Upper lobe of left lung (tissue), 6 donors: ENCODE results near the gene LIN7B. TPM values are rescaled to one million over a fixed set of nuclear protein-coding genes. Genes with fewer than 3 reads are reported as not detected.
"Not testable (repeated sequence)": the region's sequence is repeated elsewhere in the genome, so short reads cannot be mapped to it uniquely, and the experiment has no call there.

Experiments used
- ATAC-seq, 2 donors: fragments of 200-7000 bp; cut with Tn5 transposase; one replicate each; pipeline ENCODE4 v1.9.1; 2022; ENCODE audit warnings: mild to moderate bottlenecking in 2 of 2, moderate library complexity in 2 of 2; ENCODE audit not compliant: low FRiP score in 2 of 2
- DNase-seq, 2 donors: peaks; one replicate each; pipeline ENCODE4 v3.0.0-alpha.2; 2019 to 2020
- H3K27ac ChIP-seq, 4 donors: fragments of 200-600 bp; sonication (generic); one replicate each; pipeline ENCODE4 v1.5.1; 2016 to 2019
- H3K27me3 ChIP-seq, 4 donors: fragments of 200-600 bp; sonication (generic); one replicate each; pipeline ENCODE4 v1.5.1; 2017 to 2019
- H3K36me3 ChIP-seq, 4 donors: fragments of 200-600 bp; sonication (generic); one replicate each; pipeline ENCODE4 v1.5.1; 2016 to 2019
- H3K4me1 ChIP-seq, 4 donors: fragments of 200-600 bp; sonication (generic); one replicate each; pipeline ENCODE4 v1.5.1; 2018 to 2019
- H3K4me3 ChIP-seq, 4 donors: fragments of 200-600 bp; sonication (generic); one replicate each; pipeline ENCODE4 v1.5.1; 2017 to 2019; ENCODE audit warnings: mild to moderate bottlenecking in 2 of 4, moderate library complexity in 1 of 4
- H3K9me3 ChIP-seq, 4 donors: fragments of 200-600 bp; sonication (generic); one replicate each; pipeline ENCODE4 v1.5.1; 2018 to 2019
- CTCF ChIP-seq, 6 experiments: fragments of 450-650 bp in 4 of 6; fragments of 200-600 bp in 2 of 6; sonication (generic) in 2 of 6; IDR thresholded peaks; one replicate each; pipeline ENCODE4 v1.5.1; 2016 to 2019; ENCODE audit warnings: antibody characterized with exemption in 6 of 6
- EP300 ChIP-seq, 4 donors: sonication (generic); formaldehyde crosslinking; IDR thresholded peaks; one replicate each; pipeline ENCODE4 v1.5.1; 2017; ENCODE audit warnings: antibody characterized with exemption in 4 of 4, control low read depth in 2 of 4
- POLR2A ChIP-seq, 4 donors: fragments of 450-650 bp; IDR thresholded peaks; one replicate each; pipeline ENCODE4 v1.5.1; 2016 to 2017; ENCODE audit warnings: antibody characterized with exemption in 4 of 4, mild to moderate bottlenecking in 2 of 4
- POLR2AphosphoS5 ChIP-seq, 2 donors: sonication (generic); formaldehyde crosslinking; IDR thresholded peaks; one replicate each; pipeline ENCODE4 v1.5.1; 2017; ENCODE audit warnings: antibody characterized with exemption in 2 of 2
- WGBS, 2 donors: methylation state at CpG; one replicate each; pipeline ENCODE4 v1.1.5; 2017 to 2018; 5-methylcytosine and 5-hydroxymethylcytosine counted together
- total RNA-seq, 6 donors: library from RNA; depleted of rRNA in 4 of 6; stranded (reverse); fragments of >200 nt in 4 of 6; gene quantifications; one replicate each; pipeline versions ENCODE4 v1.1.0 to v1.2.1, GENCODE V29; 2016 to 2021
- donor health status: DM: no; HTN: no; CAD: no; lungs with moderate emphysema.
- donor health status: DM: no; HTN: yes; CAD: no; lungs with severe emphysema.

Gene LIN7B
- total RNA-seq, 6 donors from 2014 or later = 3.1 to 10.2 (median 7.6) TPM

GRCh38 chr19:49118565-49119410 lies 4.6 kb downstream of the LIN7B start, which contains the start of gene C19orf73:
Gene C19orf73, minus strand, starts transcription at chr19:49119143. Its CDS starts 121 bp downstream, at chr19:49119022.
- Histone ChIP-seq H3K4me3 (peak within 1 kb of the TSS; percentile 58 to 75 (median 65)), H3K27ac (peak within 1 kb of the TSS; percentile 93 to 94 (median 94)), H3K36me3 (no peaks in the 10 kb centered on the region), H3K4me1 (peaks cover 30 to 42% (median 33%) of the 10 kb centered on the region in 4 donors), H3K27me3 (no peaks in the 10 kb centered on the region), H3K9me3 (no peaks in the 10 kb centered on the region)
- TF ChIP-seq POLR2A (IDR thresholded peaks at IDR 0.05) = peak in 3 of 4 donors; percentile 33 to 70 (median 64)
- peak; percentile 66 to 77 for TF ChIP-seq POLR2AphosphoS5 (IDR thresholded peaks at IDR 0.05)
- TF ChIP-seq EP300 (IDR thresholded peaks at IDR 0.05) = peak in 1 of 4 donors; percentile 44
- TF ChIP-seq CTCF (IDR thresholded peaks at IDR 0.05) = peak in 5 of 6 experiments; percentile 18 to 75 (median 53)
- 1 to 3% methylated on average over 28 to 30 of the region's 85 CpGs for WGBS, 2 donors
- ATAC-seq (peak; percentile 96), DNase-seq (peak; percentile 92 to 99)

GRCh38 chr19:49119411-49120324 lies 5.5 kb downstream of the LIN7B start, which contains the start of gene PPFIA3:
Gene PPFIA3, plus strand, starts transcription at chr19:49119544. Its CDS starts 8,330 bp downstream, at chr19:49127874.
- DNase-seq = peak; percentile 68 to 94
- Histone ChIP-seq H3K27me3 (no peaks in the 10 kb centered on the region), H3K4me3 (peak within 1 kb of the TSS; percentile 58 to 75 (median 65)), H3K27ac (peak within 1 kb of the TSS; percentile 93 to 94 (median 94)), H3K9me3 (no peaks in the 10 kb centered on the region), H3K36me3 (no peaks in the 10 kb centered on the region), H3K4me1 (peaks cover 27 to 38% (median 30%) of the 10 kb centered on the region in 4 donors)
- WGBS, 2 donors = 2% methylated on average over 21 of the region's 90 CpGs; no CpG with 5 or more reads in 1 of the 2 donors
- TF ChIP-seq POLR2AphosphoS5 (IDR thresholded peaks at IDR 0.05) = no peak
- TF ChIP-seq CTCF (IDR thresholded peaks at IDR 0.05) = no peak
- no peak for TF ChIP-seq EP300 (IDR thresholded peaks at IDR 0.05)
- no peak for TF ChIP-seq POLR2A (IDR thresholded peaks at IDR 0.05)
- peak; percentile 60 to 73 for ATAC-seq

GRCh38 chr19:49120325-49120683 lies 6.1 kb downstream of the LIN7B start:
- TF ChIP-seq CTCF (IDR thresholded peaks at IDR 0.05) (no peak), EP300 (IDR thresholded peaks at IDR 0.05) (no peak), POLR2AphosphoS5 (IDR thresholded peaks at IDR 0.05) (no peak), POLR2A (IDR thresholded peaks at IDR 0.05) (no peak)
- peak overlapping the region in 3 of 4 donors; percentile 58 to 72 (median 58) for H3K4me3 ChIP-seq
- WGBS, 2 donors = 14 to 50% methylated on average over 3 to 14 of the region's 16 CpGs
- DNase-seq (no peak), ATAC-seq (no peak)
- H3K36me3 ChIP-seq = no peaks in the 10 kb centered on the region
- no peaks in the 10 kb centered on the region for H3K9me3 ChIP-seq
- peak overlapping the region in 1 of 4 donors; percentile 94 for H3K27ac ChIP-seq
- no peaks in the 10 kb centered on the region for H3K27me3 ChIP-seq
- H3K4me1 ChIP-seq = peaks cover 22 to 31% (median 28%) of the 10 kb centered on the region in 4 donors

GRCh38 chr19:49120868-49121267 lies 6.7 kb downstream of the LIN7B start:
- H3K27ac ChIP-seq = no peak overlapping the region
- no peaks in the 10 kb centered on the region for H3K27me3 ChIP-seq
- TF ChIP-seq EP300 (IDR thresholded peaks at IDR 0.05) = no peak
- TF ChIP-seq POLR2AphosphoS5 (IDR thresholded peaks at IDR 0.05) = no peak
- no peak for TF ChIP-seq CTCF (IDR thresholded peaks at IDR 0.05)
- TF ChIP-seq POLR2A (IDR thresholded peaks at IDR 0.05) = no peak
- no peaks in the 10 kb centered on the region for H3K36me3 ChIP-seq
- peaks cover 22 to 29% (median 28%) of the 10 kb centered on the region in 4 donors for H3K4me1 ChIP-seq
- ATAC-seq (no peak), DNase-seq (no peak)
- WGBS, 2 donors = 95 to 98% methylated on average over 2 of the region's 2 CpGs
- H3K4me3 ChIP-seq = no peak overlapping the region
- no peaks in the 10 kb centered on the region for H3K9me3 ChIP-seq

- H3K4me1 ChIP-seq = peaks cover 22 to 29% (median 25%) of the 10 kb centered on the region in 4 donors
- DNase-seq, H3K36me3 ChIP-seq, H3K27ac ChIP-seq, ATAC-seq, H3K9me3 ChIP-seq, H3K27me3 ChIP-seq, H3K4me3 ChIP-seq: not testable (repeated sequence)
- WGBS, 2 donors = 75 to 79% methylated on average over 10 of the region's 10 CpGs
Observed at GRCh38 chr19:49121841-49122240, 7.7 kb downstream of the LIN7B start.

- H3K9me3 ChIP-seq, DNase-seq, H3K36me3 ChIP-seq, ATAC-seq, H3K27me3 ChIP-seq, H3K4me3 ChIP-seq, H3K27ac ChIP-seq: not testable (repeated sequence)
- 87% methylated on average over 11 of the region's 11 CpGs for WGBS, 2 donors
- H3K4me1 ChIP-seq = peaks cover 12 to 29% (median 24%) of the 10 kb centered on the region in 4 donors
Observed at GRCh38 chr19:49123285-49123684, 9.1 kb downstream of the LIN7B start.
